H1 (cell line): ENCODE results near the gene LPAR6. TPM values are rescaled to one million over a fixed set of nuclear protein-coding genes. Genes with fewer than 3 reads are reported as not detected.

Experiments used
- CTCF ChIA-PET: fragments of 300-600 bp; sonication (Branson Sonifier 250); formaldehyde crosslinking; loops from one replicate; lab custom pipeline; 2021; ENCODE audit not compliant: partially characterized antibody; lab: Charles Lee
- POLR2A ChIA-PET: fragments of 300-600 bp; sonication (Branson Sonifier 250); formaldehyde crosslinking; loops from one replicate; lab custom pipeline; 2021; ENCODE audit warnings: inconsistent platforms; ENCODE audit not compliant: partially characterized antibody; lab: Charles Lee
- DNase-seq, 2 experiments: peaks; one replicate each; pipeline versions ENCODE4 v3.0.0 to v3.0.0-alpha.2; 2010 to 2022; ENCODE audit warnings: low spot score in 2 of 2, low read depth in 1 of 2, mixed read lengths in 1 of 2
- FAIRE-seq: peaks from 2 replicates; lab custom pipeline; 2011; peaks lifted over from hg19 to GRCh38; lab: Jason Lieb, UNC
- H2AFZ ChIP-seq: 2 replicates; pipeline ENCODE4 v1.8.1; 2012; ENCODE audit warnings: low read length, inconsistent platforms
- H2AK5ac ChIP-seq: 2 replicates; pipeline ENCODE4 v1.6.1; 2013; ENCODE audit warnings: low read depth, low read length
- H2BK120ac ChIP-seq: replicated peaks from 2 replicates; pipeline ENCODE3; 2013; ENCODE audit warnings: low read depth, low read length, inconsistent platforms
- H2BK12ac ChIP-seq: 2 replicates; pipeline ENCODE4 v1.6.1; 2013; ENCODE audit warnings: low read depth, low read length
- H2BK15ac ChIP-seq: 2 replicates; pipeline ENCODE4 v1.6.1; 2013; ENCODE audit warnings: low read length
- H2BK20ac ChIP-seq: 2 replicates; pipeline ENCODE4 v1.6.1; 2013; ENCODE audit warnings: low read length
- H2BK5ac ChIP-seq: 2 replicates; pipeline ENCODE4 v1.6.1; 2013; ENCODE audit warnings: low read depth, low read length
- H3K14ac ChIP-seq: 2 replicates; pipeline ENCODE4 v1.6.1; 2013; ENCODE audit warnings: inconsistent platforms; ENCODE audit not compliant: insufficient read length
- H3K18ac ChIP-seq: 2 replicates; pipeline ENCODE4 v1.6.1; 2013; ENCODE audit warnings: low read length; ENCODE audit errors: extremely low read depth
- H3K23ac ChIP-seq: 2 replicates; pipeline ENCODE4 v1.6.1; 2013; ENCODE audit warnings: inconsistent platforms; ENCODE audit not compliant: insufficient read length
- H3K23me2 ChIP-seq: 2 replicates; pipeline ENCODE4 v1.6.1; 2013; ENCODE audit warnings: low read depth, low read length
- H3K27ac ChIP-seq: 2 replicates; pipeline ENCODE4 v1.6.1; 2011; ENCODE audit warnings: low read depth, low read length, inconsistent platforms
- H3K27me3 ChIP-seq, 4 experiments: replicated peaks in 1 of 4; 1 replicate in 1 of 4; 2 replicates in 3 of 4; pipeline versions ENCODE4 v1.6.1 to v1.8.1; 2011 to 2013; ENCODE audit warnings: low read length in 3 of 4, mild to moderate bottlenecking in 3 of 4, inconsistent platforms in 2 of 4, mixed read lengths in 2 of 4, moderate library complexity in 1 of 4; ENCODE audit not compliant: control insufficient read depth in 3 of 4, insufficient read depth in 3 of 4; ENCODE audit errors: extremely low read depth in 1 of 4
- H3K36me3 ChIP-seq, 4 experiments: 2 replicates each; pipeline versions ENCODE4 v1.6.1 to v1.8.1; 2011 to 2013; ENCODE audit warnings: mild to moderate bottlenecking in 4 of 4, low read length in 3 of 4, moderate library complexity in 2 of 4, control low read depth in 1 of 4, inconsistent platforms in 1 of 4; ENCODE audit not compliant: insufficient read depth in 4 of 4, control insufficient read depth in 2 of 4
- H3K4ac ChIP-seq: replicated peaks from 2 replicates; pipeline ENCODE3; 2013; ENCODE audit warnings: low read length, low read depth, mixed read lengths, inconsistent platforms; ENCODE audit not compliant: insufficient read length
- H3K4me1 ChIP-seq, 4 experiments: replicated peaks in 1 of 4; 1 replicate in 1 of 4; 2 replicates in 3 of 4; pipeline versions ENCODE4 v1.6.1 to v1.8.1; 2011 to 2013; ENCODE audit warnings: low read length in 3 of 4, inconsistent platforms in 2 of 4, mixed read lengths in 1 of 4; ENCODE audit not compliant: insufficient read depth in 4 of 4, control insufficient read depth in 3 of 4
- H3K4me2 ChIP-seq, 2 experiments: 2 replicates each; pipeline versions ENCODE4 v1.6.1 to v1.8.1; 2011 to 2013; ENCODE audit warnings: low read depth in 2 of 2, low read length in 2 of 2, control low read depth in 1 of 2, inconsistent platforms in 1 of 2, mild to moderate bottlenecking in 1 of 2; ENCODE audit not compliant: insufficient read depth in 1 of 2
- H3K4me3 ChIP-seq, 4 experiments: fragments of 200-600, 300-600 bp in 1 of 4; sonication (generic), shearing (Covaris generic), sonication (Bioruptor Twin) in 1 of 4; 2 replicates each; pipeline versions ENCODE4 v1.5.1 to v1.8.1; 2011 to 2016; ENCODE audit warnings: low read length in 4 of 4, low read depth in 3 of 4, control low read depth in 2 of 4, inconsistent platforms in 2 of 4, mild to moderate bottlenecking in 2 of 4, mixed read lengths in 1 of 4, moderate library complexity in 1 of 4; ENCODE audit not compliant: insufficient read depth in 2 of 4; ENCODE audit errors: extremely low read depth in 1 of 4
- H3K56ac ChIP-seq: replicated peaks from 2 replicates; pipeline ENCODE3; 2013; ENCODE audit warnings: low read depth, mild to moderate bottlenecking, mixed read lengths, low read length, inconsistent platforms; ENCODE audit not compliant: insufficient read length
- H3K79me1 ChIP-seq: 2 replicates; pipeline ENCODE4 v1.6.1; 2013; ENCODE audit warnings: low read depth, low read length, control low read depth
- H3K79me2 ChIP-seq, 2 experiments: 2 replicates each; pipeline versions ENCODE4 v1.6.1 to v1.8.1; 2012 to 2013; ENCODE audit warnings: low read length in 2 of 2, mild to moderate bottlenecking in 2 of 2, inconsistent platforms in 1 of 2; ENCODE audit not compliant: insufficient read depth in 2 of 2, control insufficient read depth in 1 of 2
- H3K9ac ChIP-seq, 4 experiments: replicated peaks in 1 of 4; 1 replicate in 1 of 4; 2 replicates in 3 of 4; pipeline versions ENCODE4 v1.6.1 to v1.8.1; 2011 to 2013; ENCODE audit warnings: low read depth in 3 of 4, low read length in 3 of 4, control low read depth in 2 of 4, mild to moderate bottlenecking in 2 of 4, moderate library complexity in 2 of 4, inconsistent platforms in 1 of 4; ENCODE audit errors: extremely low read depth in 1 of 4
- H3K9me3 ChIP-seq, 2 experiments: 2 replicates each; pipeline versions ENCODE4 v1.6.1 to v1.8.1; 2012 to 2013; ENCODE audit warnings: mild to moderate bottlenecking in 2 of 2, moderate library complexity in 2 of 2, control low read depth in 1 of 2, inconsistent platforms in 1 of 2, low read depth in 1 of 2, low read length in 1 of 2, mixed read lengths in 1 of 2; ENCODE audit not compliant: insufficient read depth in 2 of 2
- H4K20me1 ChIP-seq, 2 experiments: replicated peaks in 1 of 2; 2 replicates each; pipeline versions ENCODE3 to v1.8.1; 2011 to 2013; ENCODE audit warnings: inconsistent platforms in 2 of 2, low read length in 2 of 2, mild to moderate bottlenecking in 1 of 2; ENCODE audit not compliant: insufficient read depth in 2 of 2, control insufficient read depth in 1 of 2
- H4K5ac ChIP-seq: 2 replicates; pipeline ENCODE4 v1.6.1; 2013; ENCODE audit warnings: low read length, low read depth, mixed read lengths, inconsistent platforms; ENCODE audit not compliant: insufficient read length
- H4K8ac ChIP-seq: 2 replicates; pipeline ENCODE4 v1.8.0; 2013; ENCODE audit warnings: mild to moderate bottlenecking, moderate library complexity, low read length, inconsistent platforms; ENCODE audit not compliant: insufficient read depth; ENCODE audit errors: extremely low read depth
- H4K91ac ChIP-seq: replicated peaks from 2 replicates; pipeline ENCODE3; 2013; ENCODE audit warnings: low read length, mixed read lengths, inconsistent platforms; ENCODE audit not compliant: insufficient read length
- BCL11A ChIP-seq, 2 experiments: IDR thresholded peaks; one replicate each; pipeline ENCODE4 v1.6.1; 2011; ENCODE audit warnings: low read depth in 2 of 2, low read length in 2 of 2, mild to moderate bottlenecking in 2 of 2
- JUND ChIP-seq: IDR thresholded peaks from 2 replicates; pipeline ENCODE4 v1.6.1; 2011; ENCODE audit warnings: mild to moderate bottlenecking, improper control_type of control experiment, low read length
- WGBS, 2 experiments: shearing (Covaris generic) in 1 of 2; methylation state at CpG; one replicate each; pipeline versions ENCODE4 v1.1.6 to v1.1.7; 2013 to 2015; ENCODE audit warnings: low lambda C conversion rate in 2 of 2, mixed read lengths in 2 of 2, inconsistent platforms in 1 of 2, low coverage in 1 of 2, missing lambda C conversion rate in 1 of 2; ENCODE audit not compliant: insufficient replicate concordance in 2 of 2, insufficient coverage in 1 of 2, insufficient read length in 1 of 2; ENCODE audit errors: extremely low coverage in 1 of 2, missing lambda C conversion rate in 1 of 2; 5-methylcytosine and 5-hydroxymethylcytosine counted together
- polyA plus RNA-seq, 7 experiments: library from polyadenylated mRNA; depleted of rRNA in 3 of 7; stranded (reverse) in 5 of 7; unstranded in 2 of 7; fragments of >200 nt in 5 of 7; fragments of 200-250 nt in 2 of 7; gene quantifications; 1 replicate in 5 of 7; 2 replicates in 1 of 7; 4 replicates in 1 of 7; pipeline versions ENCODE4 v1.2.1 to v1.2.3, GENCODE V29; 2011 to 2013; ENCODE audit warnings: missing spikeins in 2 of 7, mixed read lengths in 2 of 7
- total RNA-seq: library from RNA; stranded (reverse); fragmentation: NEBNext Ultra II Directional; extraction: Animal tissue kit (Norgen Biotek cat#: 25700); gene quantifications from 2 replicates; pipeline ENCODE4 v1.2.1, GENCODE V29; 2021

The LPAR6 gene
- total and polyA plus RNA-seq, 2 of the 8 experiments (the other 6 are each of a cell fraction or from before 2014, with no cell fraction given): 0.50 to 0.97 TPM

GRCh38 chr13:48400850-48401291 lies 12.0 kb downstream of the LPAR6 start:
- Histone ChIP-seq H2AFZ (no peak overlapping the region), H4K8ac (no peak overlapping the region), H3K23ac (no peak overlapping the region), H3K56ac (no peak overlapping the region), H3K9me3 (no peaks in the 10 kb centered on the region), H3K27ac (no peak overlapping the region), H3K9ac (no peak overlapping the region), H3K23me2 (no peaks in the 10 kb centered on the region), H3K4me2 (no peak overlapping the region), H3K79me2 (no peaks in the 10 kb centered on the region), H4K5ac (no peak overlapping the region), H2BK12ac (no peak overlapping the region), H3K27me3 (no peaks in the 10 kb centered on the region), H2BK120ac (no peak overlapping the region), H2BK5ac (no peak overlapping the region), H4K20me1 (no peaks in the 10 kb centered on the region), H3K4me3 (no peak overlapping the region), H3K79me1 (no peaks in the 10 kb centered on the region), H2BK20ac (no peak overlapping the region), H2AK5ac (no peak overlapping the region), H3K4ac (no peak overlapping the region), H3K4me1 (no peaks in the 10 kb centered on the region), H3K14ac (no peak overlapping the region), H2BK15ac (no peak overlapping the region), H4K91ac (no peak overlapping the region), H3K36me3 (no peaks in the 10 kb centered on the region), H3K18ac (no peak overlapping the region)
- ChIA-PET POLR2A (no interaction called here), CTCF (no interaction called here)
- DNase-seq: no peak
- FAIRE-seq: no peak
- WGBS, 2 experiments: 88% methylated on average over 1 of the region's 1 CpG; no CpG with 5 or more reads in 1 of the 2 experiments
- TF ChIP-seq BCL11A (IDR thresholded peaks at IDR 0.05; ENCODE audit: low read depth in 2 of 2, low read length in 2 of 2): no peak
- no peak for TF ChIP-seq JUND
